ENCODE measurements around the gene SAMHD1. TPM values are rescaled to one million over a fixed set of nuclear protein-coding genes. Genes with fewer than 3 reads are reported as not detected.
"Not testable (repeated sequence)": the region's sequence is repeated elsewhere in the genome, so short reads cannot be mapped to it uniquely, and the experiment has no call there.

The SAMHD1 gene
- total RNA-seq, 2 experiments from 2014 or later = 30.6 to 35.9 TPM

DNA sequence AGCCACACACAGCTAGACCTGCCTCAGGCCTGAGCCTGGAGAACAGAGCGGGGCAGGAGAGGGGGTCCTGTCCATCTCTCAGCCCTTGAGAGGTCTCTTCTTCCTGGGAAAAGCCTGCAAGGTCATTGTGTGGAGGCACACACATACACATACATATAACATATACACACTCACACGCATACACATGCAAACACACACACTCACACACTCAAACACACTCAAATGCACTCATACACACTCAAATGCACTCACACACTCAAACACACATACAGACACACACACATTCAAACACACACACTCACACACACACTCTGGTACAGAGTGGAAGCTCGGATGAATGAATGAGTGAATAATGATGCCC is 75.1 kb downstream of the SAMHD1 start:
- peaks cover under 1% of the 10 kb centered on the region for H3K4me1 Mint-ChIP-seq (ENCODE audit: low read depth)
- no peak for TF ChIP-seq CTCF (IDR thresholded peaks at IDR 0.05)
- DNase-seq (no peak), ATAC-seq (no peak)
- H3K9me3 Mint-ChIP-seq = no peaks in the 10 kb centered on the region
- no peak overlapping the region for H3K4me3 Mint-ChIP-seq
- H3K27me3 Mint-ChIP-seq = no peaks in the 10 kb centered on the region
- no peaks in the 10 kb centered on the region for H3K36me3 Mint-ChIP-seq (ENCODE audit: low read depth)
- CTCF ChIA-PET = interaction anchor here (1.6 kb wide), 1 partner anchor 68 kb away, joined by 5 read pairs; no protein-coding TSS in a partner anchor
- POLR2A ChIA-PET = no interaction called here
- H3K27ac Mint-ChIP-seq = no peak overlapping the region
- intact Hi-C loops (cut with micrococcal nuclease) = no loop called here

DNA sequence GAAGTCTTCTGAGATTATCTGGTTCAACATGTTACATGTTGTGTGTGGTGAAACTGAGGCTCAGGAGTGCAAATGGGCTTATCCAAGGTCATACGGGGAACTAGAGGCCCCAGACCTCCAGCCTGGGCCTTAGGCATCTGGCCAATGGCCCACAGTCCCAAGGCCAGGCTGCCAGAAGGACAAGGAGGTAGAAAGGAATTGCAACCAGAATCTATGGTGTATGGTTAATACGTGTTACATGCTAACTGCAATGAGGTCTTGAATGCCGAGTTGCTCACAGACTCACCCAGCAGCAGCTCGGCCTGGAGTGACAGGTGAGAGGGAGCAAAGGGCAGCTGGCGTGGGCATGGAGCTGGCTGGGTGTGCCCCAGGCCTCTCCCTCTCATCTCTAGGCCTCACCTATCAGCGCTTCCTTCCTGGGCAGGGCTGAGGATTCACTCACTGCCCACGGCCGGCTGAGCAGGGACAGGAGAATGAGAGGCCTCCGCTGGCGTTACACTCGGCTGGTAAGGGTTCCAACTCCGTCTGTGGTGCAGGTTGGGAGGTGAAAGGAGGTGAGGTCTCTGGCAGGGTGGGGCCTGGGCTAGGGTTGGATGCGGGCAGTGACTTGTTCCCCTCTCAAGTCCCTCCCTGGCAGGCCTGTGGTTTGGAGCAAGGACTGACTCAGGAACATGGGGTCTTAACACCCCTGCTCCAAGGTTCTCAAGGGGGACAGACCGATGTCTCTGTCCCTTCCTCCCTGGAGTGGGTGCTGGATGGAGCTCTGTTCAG is 75.6 kb downstream of the SAMHD1 start, which contains the start of gene TLDC2:
Gene TLDC2, plus strand, starts transcription at position 437 of the 771 bp plus-strand sequence. Its CDS starts 37 bp downstream, at position 474.
- ChIA-PET CTCF (interaction anchor here (1.6 to 3.3 kb wide), 2 partner anchors 11 to 67 kb away, joined by 5 to 17 read pairs; no protein-coding TSS in a partner anchor), POLR2A (interaction anchor here (1.2 kb wide), 1 partner anchor 12 kb away, joined by 4 read pairs; no protein-coding TSS in a partner anchor)
- Mint-ChIP-seq H3K9me3 (no peaks in the 10 kb centered on the region), H3K27ac (no peak within 1 kb of the TSS), H3K36me3 (ENCODE audit: low read depth) (no peaks in the 10 kb centered on the region), H3K4me3 (no peak within 1 kb of the TSS), H3K4me1 (ENCODE audit: low read depth) (no peaks in the 10 kb centered on the region), H3K27me3 (no peaks in the 10 kb centered on the region)
- DNase-seq (no peak), ATAC-seq (no peak)
- intact Hi-C loops (cut with micrococcal nuclease) = no loop called here
- no peak for TF ChIP-seq CTCF (IDR thresholded peaks at IDR 0.05)

- H3K36me3 Mint-ChIP-seq (ENCODE audit: low read depth); ATAC-seq; H3K4me1 Mint-ChIP-seq (ENCODE audit: low read depth); H3K27ac Mint-ChIP-seq; H3K9me3 Mint-ChIP-seq; H3K27me3 Mint-ChIP-seq; H3K4me3 Mint-ChIP-seq; DNase-seq; intact Hi-C loops (cut with micrococcal nuclease): not testable (repeated sequence)
- ChIA-PET POLR2A (interaction anchor here (1.2 kb wide), 1 partner anchor 11 kb away, joined by 4 read pairs; no protein-coding TSS in a partner anchor), CTCF (interaction anchor here (1.6 to 3.3 kb wide), 2 partner anchors 11 to 66 kb away, joined by 5 to 17 read pairs; no protein-coding TSS in a partner anchor)
Observed at GRCh38 chr20:36875093-36875492, 76.4 kb downstream of the SAMHD1 start.

DNA sequence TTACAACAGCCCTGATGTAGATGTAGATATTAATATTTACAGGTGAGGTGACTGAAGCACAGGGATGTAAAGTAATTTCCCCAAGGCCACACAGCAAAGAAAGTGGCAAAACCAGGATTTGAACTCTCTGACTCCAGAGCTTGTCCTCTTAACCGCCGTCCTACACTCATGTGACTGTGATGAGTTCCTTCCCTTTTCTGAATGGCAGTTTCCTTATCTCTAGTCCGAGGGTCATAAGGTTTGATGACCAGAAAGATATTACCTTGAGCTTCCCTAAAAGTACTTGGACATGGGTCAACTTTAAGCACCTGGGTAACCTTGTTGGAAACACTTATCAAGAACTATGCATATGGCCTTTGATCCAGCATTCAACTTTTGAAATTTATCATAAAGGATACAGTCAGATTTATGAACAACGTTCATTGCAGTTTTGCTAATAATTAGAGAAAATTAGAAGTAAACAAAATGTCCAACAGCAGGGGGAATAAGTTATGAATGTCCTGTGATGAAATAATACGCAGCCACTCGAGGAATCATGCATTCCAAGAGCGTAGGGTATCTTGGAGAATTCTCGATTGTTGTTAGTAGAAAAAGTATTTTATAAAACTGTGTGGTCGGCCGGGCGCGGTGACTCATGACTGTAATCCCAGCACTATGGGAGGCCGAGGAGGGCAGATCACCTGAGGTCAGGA is 77.9 kb downstream of the SAMHD1 start:
- Mint-ChIP-seq H3K4me1 (ENCODE audit: low read depth) (no peaks in the 10 kb centered on the region), H3K4me3 (no peak overlapping the region), H3K36me3 (ENCODE audit: low read depth) (no peaks in the 10 kb centered on the region), H3K9me3 (no peaks in the 10 kb centered on the region), H3K27me3 (no peaks in the 10 kb centered on the region), H3K27ac (no peak overlapping the region)
- intact Hi-C loops (cut with micrococcal nuclease) = no loop called here
- POLR2A ChIA-PET = interaction anchor here (1.4 kb wide), 1 partner anchor 9 kb away, joined by 3 read pairs; no protein-coding TSS in a partner anchor
- CTCF ChIA-PET = interaction anchor here (1.1 to 3.3 kb wide), 4 partner anchors 10 to 100 kb away, joined by 3 to 17 read pairs (median 6); partner anchors contain the start of gene DSN1
- no peak for TF ChIP-seq CTCF (IDR thresholded peaks at IDR 0.05)
- no peak for DNase-seq
- no peak for ATAC-seq

DNA sequence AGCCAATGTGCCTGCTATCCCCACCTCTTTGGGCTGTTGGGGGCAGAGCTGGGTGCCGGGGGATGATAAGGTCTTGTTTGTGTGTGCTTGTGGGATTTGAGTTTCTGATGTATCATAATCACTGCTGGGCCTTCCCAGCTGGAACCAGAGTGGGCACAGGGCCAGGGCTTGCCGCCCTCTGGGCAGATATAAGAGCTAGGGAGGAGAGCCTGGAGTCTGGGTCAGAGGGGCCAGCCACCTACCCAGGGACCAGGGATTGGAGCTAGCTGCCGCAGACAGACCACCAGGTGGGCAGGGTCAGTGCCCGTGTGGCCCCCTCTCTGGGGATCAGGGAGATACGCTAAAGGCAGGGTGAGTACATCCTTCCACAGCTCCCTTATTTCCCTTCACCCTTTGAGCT is 78.7 kb downstream of the SAMHD1 start:
- POLR2A ChIA-PET = interaction anchor here (1.4 kb wide), 1 partner anchor 10 kb away, joined by 3 read pairs; no protein-coding TSS in a partner anchor

More for the DNA sequence above, 78.7 kb downstream of the SAMHD1 start:
- Mint-ChIP-seq H3K9me3 (no peaks in the 10 kb centered on the region), H3K27me3 (no peaks in the 10 kb centered on the region), H3K27ac (no peak overlapping the region), H3K36me3 (ENCODE audit: low read depth) (no peaks in the 10 kb centered on the region), H3K4me3 (no peak overlapping the region), H3K4me1 (ENCODE audit: low read depth) (no peaks in the 10 kb centered on the region)
- intact Hi-C loops (cut with micrococcal nuclease) = no loop called here
- CTCF ChIA-PET = interaction anchor here (1.1 to 3.3 kb wide), 4 partner anchors 9 to 99 kb away, joined by 3 to 17 read pairs (median 6); partner anchors contain the start of gene DSN1
- DNase-seq (no peak), ATAC-seq (no peak)
- no peak for TF ChIP-seq CTCF (IDR thresholded peaks at IDR 0.05)
